Daoy (cell line): ENCODE data around the gene PDSS2. TPM values are rescaled to one million over a fixed set of nuclear protein-coding genes. Genes with fewer than 3 reads are reported as not detected.

Experiments
- DNase-seq: peaks from one replicate; pipeline ENCODE4 v3.0.0-alpha.2; 2015; ENCODE audit warnings: low read depth
- total RNA-seq: library from RNA; depleted of rRNA; stranded (reverse); fragments of >200 nt; shearing (Covaris generic); gene quantifications from 2 replicates; pipeline ENCODE4 v1.2.3, GENCODE V29; 2014

Gene PDSS2
- total RNA-seq, 1 experiment from 2014 or later, result 9.2 TPM

GRCh38 chr6:107272246-107272645 is 187.1 kb downstream of the PDSS2 start:
- no peak for DNase-seq

- no peak for DNase-seq
Measured at GRCh38 chr6:107271208-107271790, 188.1 kb downstream of the PDSS2 start.

GRCh38 chr6:107267634-107268033 is 191.7 kb downstream of the PDSS2 start:
- no peak for DNase-seq

GRCh38 chr6:107267006-107267405 is 192.4 kb downstream of the PDSS2 start:
- no peak for DNase-seq

- no peak for DNase-seq
Measured at GRCh38 chr6:107266563-107266962, 192.8 kb downstream of the PDSS2 start.

DNA sequence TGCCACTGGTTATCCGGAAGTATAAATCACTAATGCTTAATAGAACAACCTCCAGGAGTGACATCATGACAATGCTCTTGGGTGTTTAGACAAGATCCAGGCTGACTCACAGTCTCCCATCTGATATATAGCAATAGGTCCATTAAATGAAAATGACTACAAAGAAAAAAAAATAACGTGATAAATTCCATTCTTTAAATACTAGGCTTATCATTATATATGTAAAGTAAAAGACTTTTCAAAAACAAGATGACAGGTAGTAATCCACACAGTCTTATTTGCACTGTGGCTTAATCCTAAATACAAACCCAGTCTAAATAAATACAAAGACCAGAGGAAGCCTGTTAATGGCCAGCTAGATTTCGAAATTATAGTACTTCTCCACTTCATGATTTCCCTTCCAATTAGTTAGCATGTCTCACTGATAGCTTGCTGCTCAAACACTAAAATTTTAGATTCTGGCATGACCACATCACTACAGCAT is 195.0 kb downstream of the PDSS2 start:
- DNase-seq, result peak; percentile 58

- no peak for DNase-seq
Measured at GRCh38 chr6:107259951-107260350, 199.4 kb downstream of the PDSS2 start.

GRCh38 chr6:107248147-107248546 is 211.2 kb downstream of the PDSS2 start:
- DNase-seq, result no peak

DNA sequence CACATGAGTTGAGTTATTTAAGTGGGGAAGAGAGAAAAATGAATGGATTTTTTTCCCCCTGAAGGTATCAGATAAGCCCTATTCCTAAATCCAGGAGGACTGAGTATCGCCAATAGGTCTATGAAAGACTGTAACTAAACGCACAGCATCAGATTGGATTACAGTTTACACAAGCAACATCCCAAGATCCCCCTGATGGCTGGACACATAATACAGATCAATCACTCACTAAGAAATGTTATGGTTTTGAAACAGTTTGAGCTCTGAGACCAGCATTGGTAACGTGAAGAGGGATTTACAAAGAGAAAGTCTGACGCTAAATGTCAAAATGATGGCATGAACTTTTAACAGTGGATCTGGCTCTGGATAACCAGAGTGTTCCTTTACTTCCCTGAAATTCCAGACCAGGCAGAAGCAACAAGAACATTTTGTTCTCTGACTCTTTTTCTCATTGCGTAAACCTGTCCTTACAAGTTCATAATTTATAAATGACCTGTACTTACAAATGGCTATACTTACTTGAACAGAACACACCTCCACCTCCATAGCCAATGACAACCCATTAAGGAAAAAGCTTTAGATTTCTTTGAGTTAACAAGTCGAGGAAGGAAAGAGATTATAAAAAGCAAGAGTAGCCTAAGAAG is 212.3 kb downstream of the PDSS2 start:
- DNase-seq, result no peak

DNA sequence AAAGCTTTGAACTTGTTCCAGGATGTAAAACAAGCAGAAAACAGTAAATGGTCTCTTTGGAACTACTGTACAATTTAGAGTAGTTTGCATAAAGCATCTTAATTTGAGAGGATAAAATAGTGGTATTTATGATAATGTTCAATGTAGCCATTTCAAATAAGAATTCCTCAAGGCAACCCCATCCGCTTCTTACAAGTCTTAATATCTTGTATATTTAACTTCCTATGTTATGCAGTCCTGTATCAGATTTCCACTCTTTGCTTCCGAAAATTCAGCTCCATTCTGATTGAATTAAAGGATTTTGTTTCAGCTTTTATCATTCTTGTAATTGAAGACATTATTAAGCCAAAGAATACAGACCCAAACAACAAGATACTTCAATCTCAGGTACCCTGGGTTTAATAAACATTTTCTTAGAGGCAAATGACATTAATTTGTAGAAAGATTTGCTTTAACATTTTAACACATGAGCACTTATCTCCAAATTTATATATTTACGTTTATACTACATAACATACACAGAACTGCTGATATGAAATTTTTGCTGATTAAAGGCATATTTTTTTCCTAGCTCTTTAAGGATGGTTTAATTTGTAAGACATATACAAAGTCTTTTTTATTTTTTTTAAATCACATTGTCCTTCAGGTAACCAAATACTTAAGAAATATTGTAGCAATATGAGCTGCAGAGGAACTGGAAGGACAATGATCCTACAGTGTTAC is 213.0 kb downstream of the PDSS2 start:
- no peak for DNase-seq

- no peak for DNase-seq
Measured at GRCh38 chr6:107244742-107245480, 214.5 kb downstream of the PDSS2 start.

DNA sequence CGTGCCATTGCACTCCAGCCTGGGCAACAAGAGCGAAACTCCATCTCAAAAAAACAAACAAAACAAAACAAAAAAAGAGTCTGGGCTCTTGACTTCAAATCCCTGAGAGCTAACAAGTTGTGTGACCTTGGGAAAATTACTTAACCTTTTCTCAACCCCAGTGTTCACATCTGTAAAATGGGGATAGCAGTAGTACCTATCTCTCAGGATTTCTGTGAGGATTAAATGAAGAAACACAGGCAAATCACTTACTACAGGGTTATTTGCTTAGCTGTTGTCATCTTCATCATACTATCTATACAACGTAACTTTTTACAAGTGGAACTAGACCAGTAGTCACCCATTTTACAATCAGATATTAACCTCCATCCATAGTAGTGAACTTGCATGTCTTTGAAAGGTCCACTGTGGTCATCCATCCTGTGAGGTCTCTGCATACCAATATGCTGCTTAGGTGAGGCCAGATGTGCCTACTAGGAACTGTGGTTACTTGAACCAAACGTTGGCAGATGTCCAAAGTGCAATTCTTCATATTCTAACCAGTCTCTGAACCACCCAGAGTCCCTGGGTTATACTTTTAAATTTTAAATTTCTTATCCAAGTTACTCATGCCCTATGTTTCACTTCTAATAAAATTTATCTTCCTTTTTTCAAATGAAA is 215.2 kb downstream of the PDSS2 start:
- peak; percentile 5 for DNase-seq

GRCh38 chr6:107243471-107243870 is 215.9 kb downstream of the PDSS2 start:
- DNase-seq, result no peak

DNA sequence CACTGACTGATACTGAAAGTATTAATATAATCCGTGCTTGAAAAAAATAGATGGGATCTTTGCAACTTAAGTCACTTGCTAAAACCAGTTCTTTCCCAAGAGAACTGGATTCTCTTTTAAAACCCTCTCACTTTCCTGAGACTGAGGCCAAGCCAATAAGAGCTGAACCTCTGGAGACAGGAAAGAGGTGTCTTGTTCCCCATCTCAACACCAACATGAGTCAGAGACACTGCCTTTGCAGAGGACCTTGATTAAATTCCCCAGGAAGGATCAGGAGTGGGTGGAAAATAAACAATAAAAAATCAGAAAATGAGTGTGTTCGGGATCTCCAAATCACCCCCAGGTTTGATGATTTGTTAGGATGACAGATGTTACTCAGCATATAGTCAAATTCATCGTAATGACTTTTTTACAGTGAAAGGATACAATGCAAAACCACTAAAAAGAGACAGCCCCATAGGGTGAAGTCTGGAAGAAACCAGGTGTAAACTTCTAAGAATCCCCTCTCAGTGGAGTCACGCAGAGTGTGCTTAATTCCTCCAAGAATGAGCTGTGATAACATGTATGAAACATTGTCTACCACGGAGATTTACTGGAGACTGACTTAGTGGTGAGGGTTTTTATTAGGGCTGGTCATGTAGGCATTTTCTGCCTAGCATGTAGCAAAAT is 221.2 kb downstream of the PDSS2 start:
- DNase-seq, result peak; percentile 30

- DNase-seq, result no peak
Measured at GRCh38 chr6:107235511-107235910, 223.9 kb downstream of the PDSS2 start.

GRCh38 chr6:107235007-107235406 is 224.4 kb downstream of the PDSS2 start:
- DNase-seq, result no peak

DNA sequence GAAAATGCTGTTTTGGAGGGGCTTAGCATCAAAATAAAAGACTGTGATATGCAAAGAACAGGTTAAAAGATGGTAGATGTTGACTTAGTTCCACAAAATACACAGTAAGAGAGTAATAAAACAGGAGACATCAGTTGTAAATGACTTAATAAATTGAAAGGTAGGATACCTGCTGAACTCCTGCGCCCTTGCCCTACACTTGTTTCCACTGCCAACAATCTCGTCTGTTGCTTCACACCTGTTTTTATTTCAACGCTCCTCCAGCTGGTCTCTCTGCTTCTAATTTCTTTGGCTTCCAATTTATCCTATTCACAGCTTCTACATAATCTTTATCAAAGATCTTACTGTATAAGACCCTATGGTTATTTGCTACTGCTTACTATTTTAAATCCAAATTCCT is 228.1 kb downstream of the PDSS2 start:
- no peak for DNase-seq

DNA sequence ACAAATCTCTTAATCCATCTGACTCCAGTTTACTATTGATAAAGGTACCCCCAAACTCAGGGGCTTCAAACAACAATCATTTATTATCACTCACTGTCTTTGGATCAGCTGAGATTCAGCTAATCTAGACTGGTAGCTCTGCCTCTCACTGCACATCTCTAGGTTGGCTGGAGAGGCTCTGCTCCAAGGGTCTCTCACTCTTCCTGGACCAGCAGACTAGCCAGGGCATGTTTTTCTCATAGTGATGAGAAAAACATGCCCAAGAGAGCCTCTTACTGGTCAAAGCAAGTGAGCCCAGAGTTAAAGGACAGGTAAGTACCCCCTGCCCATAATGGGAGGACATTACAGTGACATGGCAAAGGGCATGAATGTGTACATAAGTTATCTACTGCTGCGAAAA is 228.9 kb downstream of the PDSS2 start:
- DNase-seq, result no peak

DNA sequence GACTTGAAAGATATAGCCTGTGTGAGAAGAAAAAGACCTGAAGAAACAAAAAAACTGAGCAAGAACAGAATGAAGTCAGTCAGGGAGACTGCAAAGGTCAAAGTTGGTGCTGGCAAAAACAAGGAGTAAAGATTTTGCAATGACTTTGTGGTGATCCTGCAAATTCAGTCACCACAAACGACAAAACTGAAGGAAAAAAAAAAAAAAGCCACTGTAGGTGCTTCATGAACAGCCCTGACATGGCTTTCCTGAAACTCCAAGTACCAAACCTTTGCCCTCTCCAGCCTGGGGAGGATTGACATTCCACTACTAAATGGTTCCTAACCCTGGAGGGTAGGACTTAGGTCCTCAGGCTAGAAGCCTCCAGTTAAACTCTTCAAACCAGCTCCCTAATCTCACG is 229.3 kb downstream of the PDSS2 start:
- no peak for DNase-seq

DNA sequence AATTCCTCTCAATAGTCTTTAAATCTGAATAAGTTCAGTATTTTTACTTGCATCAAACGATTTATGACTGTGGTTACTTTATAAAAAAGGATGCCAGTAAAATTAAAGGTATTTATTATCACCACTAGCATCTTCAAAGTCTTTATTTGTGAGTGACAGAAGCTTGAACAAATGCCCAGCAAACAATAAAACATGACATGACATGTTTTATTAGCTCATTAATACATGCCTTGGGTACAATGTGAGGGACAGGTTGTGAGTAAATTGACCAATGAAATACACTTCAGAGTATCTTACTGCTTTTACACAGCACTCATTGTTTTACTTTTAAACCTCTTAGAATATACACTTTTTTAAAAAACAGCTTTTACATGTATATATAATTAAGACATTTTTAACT is 230.6 kb downstream of the PDSS2 start:
- DNase-seq, result no peak

DNA sequence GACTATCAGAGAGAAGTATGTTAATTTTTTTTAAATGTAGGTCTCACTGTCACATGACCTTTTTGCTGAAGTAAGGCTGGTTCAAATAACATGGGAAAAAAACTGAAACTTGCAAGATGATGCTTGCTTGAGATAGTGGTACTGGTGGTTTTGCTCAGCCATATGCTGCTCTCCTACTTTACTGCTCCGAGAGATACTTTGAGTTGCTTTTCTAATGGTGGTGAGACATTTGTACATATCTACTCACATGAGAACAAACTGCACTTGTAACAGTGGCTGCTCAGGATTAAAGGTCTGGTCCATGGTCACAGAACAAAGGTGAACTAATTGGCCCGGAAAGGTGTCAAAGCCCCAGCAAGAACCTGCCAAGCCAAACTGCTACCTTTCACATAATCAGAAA is 237.8 kb downstream of the PDSS2 start:
- no peak for DNase-seq
